ENCODE data around the gene CD63. TPM values are rescaled to one million over a fixed set of nuclear protein-coding genes. Genes with fewer than 3 reads are reported as not detected.

Gene CD63
- total and polyA plus RNA-seq, 9 of the 15 experiments (the other 6 are each of a cell fraction or from before 2014, with no cell fraction given) = 313 to 735 (median 433) TPM

- TF ChIP-seq, protein P1, sequence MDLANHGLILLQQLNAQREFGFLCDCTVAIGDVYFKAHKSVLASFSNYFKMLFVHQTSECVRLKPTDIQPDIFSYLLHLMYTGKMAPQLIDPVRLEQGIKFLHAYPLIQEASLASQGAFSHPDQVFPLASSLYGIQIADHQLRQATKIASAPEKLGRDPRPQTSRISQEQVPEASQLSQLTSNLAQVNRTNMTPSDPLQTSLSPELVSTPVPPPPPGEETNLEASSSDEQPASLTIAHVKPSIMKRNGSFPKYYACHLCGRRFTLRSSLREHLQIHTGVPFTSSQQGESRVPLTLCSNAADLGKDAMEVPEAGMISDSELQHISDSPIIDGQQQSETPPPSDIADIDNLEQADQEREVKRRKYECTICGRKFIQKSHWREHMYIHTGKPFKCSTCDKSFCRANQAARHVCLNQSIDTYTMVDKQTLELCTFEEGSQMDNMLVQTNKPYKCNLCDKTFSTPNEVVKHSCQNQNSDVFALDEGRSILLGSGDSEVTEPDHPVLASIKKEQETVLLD (IDR thresholded peaks at IDR 0.05) = peak; percentile 37; the same call in 1 of the 2 replicates
- TF ChIP-seq NFATC3 (IDR thresholded peaks at IDR 0.05) = peak; percentile 69; the same call in 1 of the 2 replicates
- peak; percentile 8; the same call in 1 of the 2 replicates for TF ChIP-seq SNIP1 (IDR thresholded peaks at IDR 0.05; ENCODE audit: low read depth)
- 0 out of 2 replicates have a peak, but pooled peaks have one; percentile 32 for TF ChIP-seq L3MBTL2 (IDR thresholded peaks at IDR 0.05)
- TF ChIP-seq KLF16 (IDR thresholded peaks at IDR 0.05) = no peak
- TF ChIP-seq PRDM10 (IDR thresholded peaks at IDR 0.05; ENCODE audit: partially characterized antibody) = peak; percentile 26
These were observed 15.7 kb upstream of the CD63 start (continued) for GRCh38 chr12:55744340-55745030.

Data from K562 (cell line).